Activated CD4-positive, alpha-beta T cell treated with anti-CD3 and anti-CD28 coated beads, Interleukin-2, amount 10 ng/mL, durations not matched to agents 24 days and 14 days (primary cell): ENCODE results near the gene ZCCHC17. TPM values are rescaled to one million over a fixed set of nuclear protein-coding genes. Genes with fewer than 3 reads are reported as not detected.
"Not testable (repeated sequence)": the region's sequence is repeated elsewhere in the genome, so short reads cannot be mapped to it uniquely, and the experiment has no call there.

Experiments
- DNase-seq: peaks from one replicate; pipeline ENCODE4 v3.0.0; 2022
- H3K27ac Mint-ChIP-seq: one replicate; pipeline ENCODE4 v1.8.0; 2022; ENCODE audit warnings: mild to moderate bottlenecking, mixed read lengths
- H3K27me3 Mint-ChIP-seq: one replicate; pipeline ENCODE4 v1.8.0; 2022; ENCODE audit warnings: mixed read lengths
- H3K36me3 Mint-ChIP-seq: one replicate; pipeline ENCODE4 v1.8.0; 2022; ENCODE audit warnings: low read depth, mild to moderate bottlenecking, mixed read lengths
- H3K4me1 Mint-ChIP-seq: one replicate; pipeline ENCODE4 v1.8.0; 2021; ENCODE audit warnings: mixed read lengths
- H3K4me3 Mint-ChIP-seq: one replicate; pipeline ENCODE4 v1.8.0; 2022; ENCODE audit warnings: mild to moderate bottlenecking, moderate library complexity, mixed read lengths
- H3K9me3 Mint-ChIP-seq: one replicate; pipeline ENCODE4 v1.8.0; 2021; ENCODE audit warnings: mixed read lengths
- intact Hi-C: fragments of 100-400 bp; cut with micrococcal nuclease; formaldehyde crosslinking; loops from one replicate; pipeline ENCODE4 v1.15.1; 2023
- total RNA-seq: library from RNA; stranded (reverse); gene quantifications from 2 replicates; pipeline ENCODE4 v1.2.3, GENCODE V29; 2022

ZCCHC17 gene
- total RNA-seq, 1 donor from 2014 or later: 26.2 TPM

GRCh38 chr1:31381394-31382294, 84.8 kb downstream of the ZCCHC17 start:
- no peak overlapping the region for H3K4me3 Mint-ChIP-seq
- peaks cover 15% of the 10 kb centered on the region for H3K27me3 Mint-ChIP-seq
- H3K9me3 Mint-ChIP-seq: no peaks in the 10 kb centered on the region
- H3K36me3 Mint-ChIP-seq: no peaks in the 10 kb centered on the region
- intact Hi-C loops: no loop called here
- H3K4me1 Mint-ChIP-seq: peaks cover 1% of the 10 kb centered on the region
- no peak overlapping the region for H3K27ac Mint-ChIP-seq
- DNase-seq: no peak

GRCh38 chr1:31382379-31382989, 85.7 kb downstream of the ZCCHC17 start:
- H3K27ac Mint-ChIP-seq: no peak overlapping the region
- H3K4me1 Mint-ChIP-seq: no peaks in the 10 kb centered on the region
- H3K27me3 Mint-ChIP-seq: peaks cover 14% of the 10 kb centered on the region
- intact Hi-C loops: no loop called here
- no peaks in the 10 kb centered on the region for H3K36me3 Mint-ChIP-seq
- no peak overlapping the region for H3K4me3 Mint-ChIP-seq
- H3K9me3 Mint-ChIP-seq: no peaks in the 10 kb centered on the region
- no peak for DNase-seq

GRCh38 chr1:31383967-31384366, 87.1 kb downstream of the ZCCHC17 start:
- Mint-ChIP-seq H3K9me3 (no peaks in the 10 kb centered on the region), H3K27ac (no peak overlapping the region), H3K4me1 (no peaks in the 10 kb centered on the region), H3K4me3 (no peak overlapping the region), H3K27me3 (peaks cover 14% of the 10 kb centered on the region), H3K36me3 (no peaks in the 10 kb centered on the region)
- intact Hi-C loops: no loop called here
- DNase-seq: no peak

- H3K4me1 Mint-ChIP-seq, H3K36me3 Mint-ChIP-seq, intact Hi-C loops, DNase-seq, H3K9me3 Mint-ChIP-seq, H3K27ac Mint-ChIP-seq, H3K4me3 Mint-ChIP-seq: not testable (repeated sequence)
- peaks cover 12% of the 10 kb centered on the region for H3K27me3 Mint-ChIP-seq
These were observed 89.9 kb downstream of the ZCCHC17 start for GRCh38 chr1:31386576-31387243.

GRCh38 chr1:31387612-31388011, 90.8 kb downstream of the ZCCHC17 start:
- Mint-ChIP-seq H3K4me1 (no peaks in the 10 kb centered on the region), H3K36me3 (no peaks in the 10 kb centered on the region), H3K27me3 (peaks cover 11% of the 10 kb centered on the region), H3K9me3 (no peaks in the 10 kb centered on the region), H3K4me3 (no peak overlapping the region), H3K27ac (no peak overlapping the region)
- intact Hi-C loops: no loop called here
- no peak for DNase-seq

- no peak for DNase-seq
- no peaks in the 10 kb centered on the region for H3K9me3 Mint-ChIP-seq
- intact Hi-C loops: no loop called here
- no peak overlapping the region for H3K27ac Mint-ChIP-seq
- H3K4me1 Mint-ChIP-seq: peaks cover 4% of the 10 kb centered on the region
- no peaks in the 10 kb centered on the region for H3K36me3 Mint-ChIP-seq
- no peak overlapping the region for H3K4me3 Mint-ChIP-seq
- peaks cover 6% of the 10 kb centered on the region for H3K27me3 Mint-ChIP-seq
These were observed 92.8 kb downstream of the ZCCHC17 start for GRCh38 chr1:31389616-31390015.

GRCh38 chr1:31390071-31390470, 93.2 kb downstream of the ZCCHC17 start:
- Mint-ChIP-seq H3K27ac (no peak overlapping the region), H3K27me3 (peaks cover 6% of the 10 kb centered on the region), H3K4me3 (no peak overlapping the region), H3K4me1 (peaks cover 8% of the 10 kb centered on the region), H3K36me3 (no peaks in the 10 kb centered on the region), H3K9me3 (no peaks in the 10 kb centered on the region)
- no peak for DNase-seq
- intact Hi-C loops: no loop called here

GRCh38 chr1:31393463-31393862, 96.6 kb downstream of the ZCCHC17 start:
- intact Hi-C loops: no loop called here

GRCh38 chr1:31394584-31395193, 97.9 kb downstream of the ZCCHC17 start:
- H3K4me3 Mint-ChIP-seq: peak overlapping the region; percentile 84
- no peak overlapping the region for H3K27ac Mint-ChIP-seq
- peak; percentile 94 for DNase-seq

More at GRCh38 chr1:31393463-31393862, 96.6 kb downstream of the ZCCHC17 start:
- peaks cover 10% of the 10 kb centered on the region for H3K27me3 Mint-ChIP-seq
- no peak overlapping the region for H3K4me3 Mint-ChIP-seq
- H3K9me3 Mint-ChIP-seq: no peaks in the 10 kb centered on the region
- H3K36me3 Mint-ChIP-seq: no peaks in the 10 kb centered on the region
- no peak for DNase-seq
- peaks cover 11% of the 10 kb centered on the region for H3K4me1 Mint-ChIP-seq
- no peak overlapping the region for H3K27ac Mint-ChIP-seq

GRCh38 chr1:31396633-31397351, 100.0 kb downstream of the ZCCHC17 start:
- intact Hi-C loops: no loop called here
- no peaks in the 10 kb centered on the region for H3K36me3 Mint-ChIP-seq

More at GRCh38 chr1:31394584-31395193, 97.9 kb downstream of the ZCCHC17 start:
- intact Hi-C loops: loop anchor here (1.0 kb wide), 2 partner anchors 28 to 155 kb away; no protein-coding TSS in a partner anchor
- Mint-ChIP-seq H3K9me3 (no peaks in the 10 kb centered on the region), H3K36me3 (no peaks in the 10 kb centered on the region), H3K27me3 (peaks cover 10% of the 10 kb centered on the region), H3K4me1 (peaks cover 11% of the 10 kb centered on the region)

GRCh38 chr1:31397360-31398095, 100.7 kb downstream of the ZCCHC17 start:
- Mint-ChIP-seq H3K4me3 (no peak overlapping the region), H3K4me1 (peaks cover 15% of the 10 kb centered on the region)

More at GRCh38 chr1:31396633-31397351, 100.0 kb downstream of the ZCCHC17 start:
- peaks cover 15% of the 10 kb centered on the region for H3K4me1 Mint-ChIP-seq
- no peak overlapping the region for H3K4me3 Mint-ChIP-seq
- peaks cover 12% of the 10 kb centered on the region for H3K27me3 Mint-ChIP-seq
- DNase-seq: no peak
- H3K9me3 Mint-ChIP-seq: no peaks in the 10 kb centered on the region
- no peak overlapping the region for H3K27ac Mint-ChIP-seq

GRCh38 chr1:31398246-31398645, 101.4 kb downstream of the ZCCHC17 start:
- no peaks in the 10 kb centered on the region for H3K36me3 Mint-ChIP-seq
- H3K9me3 Mint-ChIP-seq: no peaks in the 10 kb centered on the region
- H3K27ac Mint-ChIP-seq: no peak overlapping the region
- peaks cover 8% of the 10 kb centered on the region for H3K27me3 Mint-ChIP-seq
- H3K4me3 Mint-ChIP-seq: no peak overlapping the region
- DNase-seq: no peak
- H3K4me1 Mint-ChIP-seq: peaks cover 15% of the 10 kb centered on the region
- intact Hi-C loops: no loop called here

More at GRCh38 chr1:31397360-31398095, 100.7 kb downstream of the ZCCHC17 start:
- intact Hi-C loops: no loop called here
- Mint-ChIP-seq H3K36me3 (no peaks in the 10 kb centered on the region), H3K27me3 (peaks cover 9% of the 10 kb centered on the region), H3K9me3 (no peaks in the 10 kb centered on the region), H3K27ac (no peak overlapping the region)
- no peak for DNase-seq
